Endothelial cell of umbilical vein (primary cell): ENCODE data around the gene ALDH8A1. TPM values are rescaled to one million over a fixed set of nuclear protein-coding genes. Genes with fewer than 3 reads are reported as not detected.

ENCODE experiments used
- BruUV-seq: library from RNA; stranded (reverse); fragments of 400-500 nt; replicated peaks from 2 replicates; lab custom pipeline; 2021; lab: Mats Ljungman, UMichigan
- CTCF ChIA-PET: fragments of 300-600, 350-600 bp; sonication (Branson Sonifier 250); formaldehyde crosslinking; loops from one replicate; lab custom pipeline; 2021; ENCODE audit warnings: antibody characterized with exemption, inconsistent platforms; lab: Charles Lee
- POLR2A ChIA-PET: fragments of 300-600, 350-600 bp; sonication (Branson Sonifier 250); formaldehyde crosslinking; loops from one replicate; lab custom pipeline; 2021; ENCODE audit warnings: antibody characterized with exemption, inconsistent platforms; lab: Charles Lee
- DNase-seq: peaks from one replicate; pipeline ENCODE4 v3.0.0-alpha.2; 2011; ENCODE audit warnings: low read depth, low spot score
- FAIRE-seq: peaks from 2 replicates; lab custom pipeline; 2011; peaks lifted over from hg19 to GRCh38; lab: Jason Lieb, UNC
- H2AFZ ChIP-seq: 2 replicates; pipeline ENCODE4 v1.6.0; 2012; ENCODE audit warnings: low read depth, low read length, control low read depth, inconsistent platforms
- H3K27ac ChIP-seq: 2 replicates; pipeline ENCODE4 v1.5.1; 2011; ENCODE audit warnings: low read depth, mild to moderate bottlenecking, control low read depth, low read length, moderate library complexity; ENCODE audit not compliant: insufficient read depth
- H3K27me3 ChIP-seq, 2 experiments: 2 replicates each; pipeline versions ENCODE4 v1.6.0 to v1.6.1; 2011; ENCODE audit warnings: low read length in 2 of 2, mixed read lengths in 1 of 2; ENCODE audit not compliant: control insufficient read depth in 2 of 2, insufficient read depth in 2 of 2
- H3K36me3 ChIP-seq, 2 experiments: 2 replicates in 1 of 2; 3 replicates in 1 of 2; pipeline ENCODE4 v1.5.1; 2011; ENCODE audit warnings: low read length in 2 of 2, mild to moderate bottlenecking in 1 of 2, moderate library complexity in 1 of 2; ENCODE audit not compliant: control insufficient read depth in 2 of 2, insufficient read depth in 2 of 2; ENCODE audit errors: extremely low read depth in 1 of 2
- H3K4me1 ChIP-seq: 3 replicates; pipeline ENCODE4 v1.5.1; 2011; ENCODE audit warnings: mild to moderate bottlenecking, low read length; ENCODE audit not compliant: control insufficient read depth, insufficient read depth; ENCODE audit errors: extremely low read depth
- H3K4me2 ChIP-seq: 2 replicates; pipeline ENCODE4 v1.6.1; 2011; ENCODE audit warnings: low read length, control low read depth, mixed read lengths; ENCODE audit not compliant: insufficient read depth
- H3K4me3 ChIP-seq, 3 experiments: fragments of 200-600 bp in 1 of 3; sonication (generic), shearing (Covaris generic) in 1 of 3; replicated peaks in 1 of 3; 2 replicates each; pipeline ENCODE4 v1.5.1; 2011 to 2016; ENCODE audit warnings: control low read depth in 3 of 3, low read length in 3 of 3, mild to moderate bottlenecking in 2 of 3, inconsistent platforms in 1 of 3, low read depth in 1 of 3, moderate library complexity in 1 of 3; ENCODE audit not compliant: insufficient read depth in 1 of 3
- H3K79me2 ChIP-seq: 2 replicates; pipeline ENCODE4 v1.6.0; 2012; ENCODE audit warnings: low read length, inconsistent platforms; ENCODE audit not compliant: control insufficient read depth, insufficient read depth
- H3K9ac ChIP-seq: replicated peaks from 2 replicates; pipeline ENCODE3; 2011; ENCODE audit warnings: low read length, control low read depth; ENCODE audit not compliant: insufficient read depth; ENCODE audit errors: extremely low read depth
- H3K9me1 ChIP-seq: replicated peaks from 3 replicates; pipeline ENCODE4 v1.6.0; 2011; ENCODE audit warnings: mild to moderate bottlenecking, low read length; ENCODE audit not compliant: control insufficient read depth, insufficient read depth; ENCODE audit errors: extremely low read depth
- H3K9me3 ChIP-seq: replicated peaks from 2 replicates; pipeline ENCODE4 v1.5.1; 2012; ENCODE audit warnings: low read length, inconsistent platforms; ENCODE audit not compliant: control insufficient read depth, insufficient read depth
- H4K20me1 ChIP-seq: replicated peaks from 2 replicates; pipeline ENCODE3; 2011; ENCODE audit warnings: mild to moderate bottlenecking, low read length; ENCODE audit not compliant: control insufficient read depth, insufficient read depth; ENCODE audit errors: extremely low read depth
- CTCF ChIP-seq, 2 donors: IDR thresholded peaks; 1 replicate in 1 of 2; 2 replicates in 1 of 2; pipeline ENCODE4 v1.5.1; 2011; ENCODE audit warnings: low read length in 2 of 2, mild to moderate bottlenecking in 2 of 2, moderate library complexity in 2 of 2, control low read depth in 1 of 2, inconsistent platforms in 1 of 2, low read depth in 1 of 2; ENCODE audit not compliant: insufficient read depth in 1 of 2; ENCODE audit errors: extremely low read depth in 1 of 2
- GATA2 ChIP-seq: IDR thresholded peaks from 2 replicates; pipeline ENCODE4 v1.7.0; 2011; ENCODE audit warnings: low read depth, mild to moderate bottlenecking, moderate library complexity, mixed read lengths, low read length; ENCODE audit not compliant: insufficient read length, insufficient read depth
- MAX ChIP-seq: IDR thresholded peaks from 2 replicates; pipeline ENCODE4 v1.6.1; 2011; ENCODE audit not compliant: insufficient read depth, insufficient read length
- POLR2A ChIP-seq: IDR thresholded peaks from 2 replicates; pipeline ENCODE4 v1.6.1; 2012; ENCODE audit warnings: low read depth, mild to moderate bottlenecking, control low read depth, low read length
- POLR2AphosphoS5 ChIP-seq: IDR thresholded peaks from 2 replicates; pipeline ENCODE4 v1.6.1; 2012; ENCODE audit warnings: low read depth, mild to moderate bottlenecking, control low read depth, low read length, moderate library complexity; ENCODE audit not compliant: insufficient read depth
- dilution Hi-C: fragments of 300-500 bp; cut with MboI; formaldehyde crosslinking; loops from one replicate; pipeline ENCODE4 v1.15.0; 2019; ENCODE audit warnings: low sequenced_read_pairs; ENCODE audit not compliant: extremely low pct_ligation_motif_present
- intact Hi-C: fragments of 100-400 bp; cut with micrococcal nuclease; formaldehyde crosslinking; loops from one replicate; pipeline ENCODE4 v1.10.0; 2022
- polyA plus RNA-seq, 4 experiments: library from polyadenylated mRNA; depleted of rRNA in 3 of 4; stranded (reverse) in 3 of 4; unstranded in 1 of 4; fragments of >200 nt; gene quantifications; 2 replicates each; pipeline versions ENCODE4 v1.2.1 to v1.2.3, GENCODE V29; 2011 to 2012; ENCODE audit warnings: missing spikeins in 1 of 4
- total RNA-seq: library from RNA; stranded (reverse); gene quantifications from 2 replicates; pipeline ENCODE4 v1.2.3, GENCODE V29; 2021

The ALDH8A1 gene
- total and polyA plus RNA-seq, 2 donors (not counting 3 experiments of a cell fraction or from before 2014, with no cell fraction given), result 0.08 to 0.95 TPM

GRCh38 chr6:134951494-134952263 is 1.8 kb upstream of the ALDH8A1 start:
- DNase-seq (no peak), FAIRE-seq (no peak)
- H3K79me2 ChIP-seq, result no peaks in the 10 kb centered on the region
- no peak overlapping the region for H3K4me2 ChIP-seq
- no peaks in the 10 kb centered on the region for H3K27me3 ChIP-seq
- intact Hi-C loops (no loop called here), dilution Hi-C loops (no loop called here)
- no peaks in the 10 kb centered on the region for H3K9me1 ChIP-seq
- no peaks in the 10 kb centered on the region for H3K4me1 ChIP-seq
- no peaks in the 10 kb centered on the region for H3K9me3 ChIP-seq
- no peaks in the 10 kb centered on the region for H4K20me1 ChIP-seq
- H3K36me3 ChIP-seq, result no peaks in the 10 kb centered on the region
- ChIA-PET CTCF (interaction anchor here (2.8 kb wide), 1 partner anchor 11 kb away, joined by 13 read pairs; no protein-coding TSS in a partner anchor), POLR2A (no interaction called here)
- H3K9ac ChIP-seq, result no peak overlapping the region
- H3K27ac ChIP-seq, result no peak overlapping the region
- no peak overlapping the region for H3K4me3 ChIP-seq
- no peak for TF ChIP-seq MAX
- no peak for TF ChIP-seq POLR2A
- no peak for TF ChIP-seq POLR2AphosphoS5
- TF ChIP-seq CTCF (IDR thresholded peaks at IDR 0.05; ENCODE audit: extremely low read depth in 1 of 2, insufficient read depth in 1 of 2, low read depth in 1 of 2, low read length in 2 of 2), result no peak
- no peak for TF ChIP-seq GATA2
- H2AFZ ChIP-seq, result no peak overlapping the region
- no TSS peak for BruUV-seq
